Activated CD4-positive, alpha-beta T cell treated with anti-CD3 and anti-CD28 coated beads, Interleukin-2, amount 10 ng/mL, durations not matched to agents 24 days and 14 days (primary cell): ENCODE results near the gene GIT2. TPM values are rescaled to one million over a fixed set of nuclear protein-coding genes. Genes with fewer than 3 reads are reported as not detected.
"Not testable (repeated sequence)": the region's sequence is repeated elsewhere in the genome, so short reads cannot be mapped to it uniquely, and the experiment has no call there.

Experiments used
- DNase-seq: peaks from one replicate; pipeline ENCODE4 v3.0.0; 2022
- H3K27ac Mint-ChIP-seq: one replicate; pipeline ENCODE4 v1.8.0; 2022; ENCODE audit warnings: mild to moderate bottlenecking, mixed read lengths
- H3K27me3 Mint-ChIP-seq: one replicate; pipeline ENCODE4 v1.8.0; 2022; ENCODE audit warnings: mixed read lengths
- H3K36me3 Mint-ChIP-seq: one replicate; pipeline ENCODE4 v1.8.0; 2022; ENCODE audit warnings: low read depth, mild to moderate bottlenecking, mixed read lengths
- H3K4me1 Mint-ChIP-seq: one replicate; pipeline ENCODE4 v1.8.0; 2021; ENCODE audit warnings: mixed read lengths
- H3K4me3 Mint-ChIP-seq: one replicate; pipeline ENCODE4 v1.8.0; 2022; ENCODE audit warnings: mild to moderate bottlenecking, moderate library complexity, mixed read lengths
- H3K9me3 Mint-ChIP-seq: one replicate; pipeline ENCODE4 v1.8.0; 2021; ENCODE audit warnings: mixed read lengths
- intact Hi-C: fragments of 100-400 bp; cut with micrococcal nuclease; formaldehyde crosslinking; loops from one replicate; pipeline ENCODE4 v1.15.1; 2023
- total RNA-seq: library from RNA; stranded (reverse); gene quantifications from 2 replicates; pipeline ENCODE4 v1.2.3, GENCODE V29; 2022

The GIT2 gene
- total RNA-seq, 1 donor from 2014 or later = 88.6 TPM

GRCh38 chr12:109943811-109944210, 52.4 kb downstream of the GIT2 start:
- intact Hi-C loops = no loop called here
- no peak for DNase-seq
- Mint-ChIP-seq H3K9me3 (no peaks in the 10 kb centered on the region), H3K36me3 (peaks cover 54% of the 10 kb centered on the region), H3K4me3 (no peak overlapping the region), H3K4me1 (peaks cover 28% of the 10 kb centered on the region), H3K27ac (no peak overlapping the region), H3K27me3 (no peaks in the 10 kb centered on the region)

- Mint-ChIP-seq H3K27ac (no peak overlapping the region), H3K36me3 (peaks cover 57% of the 10 kb centered on the region)
- intact Hi-C loops = no loop called here
These were observed 55.7 kb downstream of the GIT2 start for GRCh38 chr12:109940339-109940923.

GRCh38 chr12:109939504-109939903, 56.7 kb downstream of the GIT2 start:
- intact Hi-C loops = no loop called here
- peaks cover 2% of the 10 kb centered on the region for H3K4me1 Mint-ChIP-seq
- no peak overlapping the region for H3K4me3 Mint-ChIP-seq
- H3K36me3 Mint-ChIP-seq = peaks cover 53% of the 10 kb centered on the region
- H3K27me3 Mint-ChIP-seq = no peaks in the 10 kb centered on the region
- H3K27ac Mint-ChIP-seq = no peak overlapping the region
- no peak for DNase-seq
- H3K9me3 Mint-ChIP-seq = no peaks in the 10 kb centered on the region

More at GRCh38 chr12:109940339-109940923, 55.7 kb downstream of the GIT2 start:
- H3K4me3 Mint-ChIP-seq = no peak overlapping the region
- no peaks in the 10 kb centered on the region for H3K27me3 Mint-ChIP-seq
- DNase-seq = no peak
- H3K9me3 Mint-ChIP-seq = no peaks in the 10 kb centered on the region
- H3K4me1 Mint-ChIP-seq = peaks cover 6% of the 10 kb centered on the region

DNA sequence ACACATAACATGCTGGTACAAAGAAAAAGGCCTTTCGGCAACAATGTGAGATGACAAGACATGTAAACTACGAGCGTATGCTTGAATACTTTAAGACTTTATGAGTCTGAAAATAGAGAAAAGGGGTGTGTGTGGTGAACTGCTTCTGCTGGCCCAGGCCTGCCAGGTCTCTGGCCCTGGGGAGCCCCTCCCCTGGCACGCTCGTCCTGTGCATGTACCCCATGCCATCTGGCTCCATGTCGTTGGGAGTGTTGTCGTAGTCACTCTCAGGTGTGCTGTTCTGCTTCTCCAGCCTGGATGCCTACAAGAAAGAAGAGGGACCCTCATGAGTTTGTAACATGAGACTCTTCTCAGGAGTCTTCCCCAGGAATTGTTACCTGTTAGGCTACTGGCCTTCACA, 57.2 kb downstream of the GIT2 start:
- Mint-ChIP-seq H3K27me3 (no peaks in the 10 kb centered on the region), H3K9me3 (no peaks in the 10 kb centered on the region), H3K4me3 (no peak overlapping the region), H3K36me3 (peaks cover 53% of the 10 kb centered on the region), H3K4me1 (peaks cover 2% of the 10 kb centered on the region), H3K27ac (no peak overlapping the region)
- DNase-seq = no peak
- intact Hi-C loops = no loop called here

DNA sequence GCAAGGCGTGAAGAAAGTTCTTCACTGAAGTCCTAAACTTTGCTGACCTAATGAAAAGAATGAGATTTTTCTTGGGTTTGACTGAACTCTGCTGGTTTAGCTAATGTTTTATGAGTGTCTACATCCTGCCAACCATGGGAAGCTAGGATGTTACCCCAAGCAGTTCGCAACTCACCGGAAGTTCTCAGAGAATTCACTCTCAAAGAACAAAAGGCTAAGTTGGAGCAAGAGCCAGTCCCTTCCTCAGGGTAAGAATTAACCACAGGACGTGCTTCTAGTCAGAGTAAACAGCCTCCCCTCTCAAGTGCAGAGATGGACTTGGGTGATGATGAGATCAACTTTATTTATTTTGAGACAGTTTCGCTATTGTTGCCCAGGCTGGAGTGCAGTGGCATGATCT, 58.8 kb downstream of the GIT2 start:
- no peak overlapping the region for H3K27ac Mint-ChIP-seq
- no peak for DNase-seq
- no peaks in the 10 kb centered on the region for H3K9me3 Mint-ChIP-seq
- intact Hi-C loops = no loop called here
- H3K4me1 Mint-ChIP-seq = peaks cover 2% of the 10 kb centered on the region
- H3K27me3 Mint-ChIP-seq = no peaks in the 10 kb centered on the region
- peaks cover 58% of the 10 kb centered on the region for H3K36me3 Mint-ChIP-seq
- H3K4me3 Mint-ChIP-seq = no peak overlapping the region

- Mint-ChIP-seq H3K9me3 (no peaks in the 10 kb centered on the region), H3K27ac (no peak overlapping the region), H3K4me3 (no peak overlapping the region), H3K4me1 (no peaks in the 10 kb centered on the region), H3K27me3 (no peaks in the 10 kb centered on the region), H3K36me3 (peaks cover 73% of the 10 kb centered on the region)
- peak; percentile 65 for DNase-seq
- intact Hi-C loops = no loop called here
These were observed 62.1 kb downstream of the GIT2 start for GRCh38 chr12:109934026-109934425.

GRCh38 chr12:109932878-109933503, 63.2 kb downstream of the GIT2 start:
- Mint-ChIP-seq H3K4me1 (no peaks in the 10 kb centered on the region), H3K27ac (no peak overlapping the region), H3K36me3 (peaks cover 64% of the 10 kb centered on the region), H3K9me3 (no peaks in the 10 kb centered on the region), H3K4me3 (no peak overlapping the region), H3K27me3 (no peaks in the 10 kb centered on the region)
- intact Hi-C loops = no loop called here
- no peak for DNase-seq

DNA sequence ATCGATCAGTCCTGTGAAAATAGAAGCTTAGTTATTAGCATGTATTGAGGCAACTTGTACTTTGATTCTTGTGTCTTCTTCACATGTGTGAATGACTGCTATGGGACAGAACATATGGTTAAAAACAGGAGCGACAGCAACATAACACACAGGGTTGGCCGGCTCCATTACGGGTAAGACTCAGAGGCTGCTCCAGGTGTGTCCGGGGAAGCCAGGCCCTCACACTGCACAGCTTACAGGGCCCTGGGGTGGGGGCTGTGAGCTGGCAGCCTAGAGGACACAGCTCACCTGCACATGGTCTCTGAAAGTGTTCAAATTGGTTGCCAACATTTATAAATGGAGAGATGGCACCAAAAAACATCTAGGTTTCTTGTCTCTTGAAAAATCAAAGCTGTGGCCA, 65.0 kb downstream of the GIT2 start:
- no peaks in the 10 kb centered on the region for H3K4me1 Mint-ChIP-seq
- intact Hi-C loops = no loop called here

GRCh38 chr12:109930028-109930800, 66.0 kb downstream of the GIT2 start:
- Mint-ChIP-seq H3K4me1 (no peaks in the 10 kb centered on the region), H3K27me3 (no peaks in the 10 kb centered on the region), H3K9me3 (no peaks in the 10 kb centered on the region), H3K4me3 (no peak overlapping the region), H3K27ac (no peak overlapping the region), H3K36me3 (peaks cover 52% of the 10 kb centered on the region)
- intact Hi-C loops = no loop called here
- DNase-seq = no peak

More for the DNA sequence above, 65.0 kb downstream of the GIT2 start:
- no peak overlapping the region for H3K27ac Mint-ChIP-seq
- DNase-seq = no peak
- H3K27me3 Mint-ChIP-seq = no peaks in the 10 kb centered on the region
- no peak overlapping the region for H3K4me3 Mint-ChIP-seq
- H3K9me3 Mint-ChIP-seq = no peaks in the 10 kb centered on the region
- peaks cover 58% of the 10 kb centered on the region for H3K36me3 Mint-ChIP-seq

DNA sequence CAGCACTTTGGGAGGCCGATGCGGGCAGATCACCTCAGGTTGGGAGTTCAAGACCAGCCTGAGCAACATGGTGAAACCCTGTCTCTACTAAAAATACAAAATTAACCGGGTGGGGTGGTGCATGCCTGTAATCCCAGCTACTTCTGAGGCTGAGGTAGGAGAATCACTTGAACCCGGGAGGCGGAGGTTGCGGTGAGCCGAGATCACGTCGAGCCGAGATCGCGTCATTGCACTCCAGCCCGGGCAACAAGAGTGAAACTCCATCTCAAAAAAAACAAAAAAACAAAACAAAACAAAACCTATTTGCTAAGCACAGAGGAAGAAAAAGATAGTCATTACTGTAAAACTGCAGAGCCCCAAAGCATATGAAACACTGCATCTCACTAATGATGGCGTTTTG, 66.8 kb downstream of the GIT2 start:
- peaks cover 54% of the 10 kb centered on the region for H3K36me3 Mint-ChIP-seq
- H3K4me3 Mint-ChIP-seq, H3K4me1 Mint-ChIP-seq, intact Hi-C loops, H3K9me3 Mint-ChIP-seq, DNase-seq, H3K27ac Mint-ChIP-seq, H3K27me3 Mint-ChIP-seq: not testable (repeated sequence)

DNA sequence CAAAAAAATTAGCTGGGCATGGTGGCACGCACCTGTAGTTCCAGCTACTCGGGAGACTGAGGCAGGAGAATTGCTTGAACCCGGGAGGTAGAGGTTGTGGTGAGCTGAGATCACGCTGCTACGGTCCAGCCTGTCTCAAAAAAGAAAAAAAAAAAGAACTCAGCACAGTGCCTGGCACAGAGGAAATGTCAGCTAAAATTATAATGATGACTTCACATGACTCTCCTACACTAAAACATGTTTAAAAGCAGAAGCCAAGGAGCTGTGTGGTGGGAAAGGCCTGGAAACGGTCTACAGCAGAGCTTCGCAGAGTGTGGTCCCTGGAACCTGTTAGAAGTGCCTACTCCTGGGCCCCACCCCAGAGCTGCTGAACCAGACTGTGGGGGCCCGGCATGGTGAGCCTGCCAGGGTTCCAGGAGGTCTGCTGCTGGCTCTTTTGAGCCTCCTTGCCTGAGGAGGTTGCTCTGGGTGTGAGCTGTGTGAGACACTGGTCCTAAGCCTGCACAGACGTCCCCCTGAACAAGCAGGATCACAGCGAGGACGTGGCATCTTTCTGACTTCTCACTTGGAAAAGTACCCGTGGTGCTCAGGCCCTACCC, 68.0 kb downstream of the GIT2 start:
- no peak overlapping the region for H3K4me3 Mint-ChIP-seq
- H3K4me1 Mint-ChIP-seq = no peaks in the 10 kb centered on the region
- peaks cover 47% of the 10 kb centered on the region for H3K36me3 Mint-ChIP-seq
- intact Hi-C loops = no loop called here
- DNase-seq = no peak
- H3K27me3 Mint-ChIP-seq = no peaks in the 10 kb centered on the region
- no peaks in the 10 kb centered on the region for H3K9me3 Mint-ChIP-seq
- no peak overlapping the region for H3K27ac Mint-ChIP-seq

- peak; percentile 79 for DNase-seq
- Mint-ChIP-seq H3K4me3 (no peak overlapping the region), H3K27me3 (no peaks in the 10 kb centered on the region), H3K36me3 (peaks cover 42% of the 10 kb centered on the region), H3K4me1 (no peaks in the 10 kb centered on the region), H3K9me3 (no peaks in the 10 kb centered on the region), H3K27ac (no peak overlapping the region)
- intact Hi-C loops = loop anchor here (1.0 kb wide), 1 partner anchor 74 kb away; no protein-coding TSS in a partner anchor
These were observed 68.5 kb downstream of the GIT2 start for GRCh38 chr12:109927622-109928021.

DNA sequence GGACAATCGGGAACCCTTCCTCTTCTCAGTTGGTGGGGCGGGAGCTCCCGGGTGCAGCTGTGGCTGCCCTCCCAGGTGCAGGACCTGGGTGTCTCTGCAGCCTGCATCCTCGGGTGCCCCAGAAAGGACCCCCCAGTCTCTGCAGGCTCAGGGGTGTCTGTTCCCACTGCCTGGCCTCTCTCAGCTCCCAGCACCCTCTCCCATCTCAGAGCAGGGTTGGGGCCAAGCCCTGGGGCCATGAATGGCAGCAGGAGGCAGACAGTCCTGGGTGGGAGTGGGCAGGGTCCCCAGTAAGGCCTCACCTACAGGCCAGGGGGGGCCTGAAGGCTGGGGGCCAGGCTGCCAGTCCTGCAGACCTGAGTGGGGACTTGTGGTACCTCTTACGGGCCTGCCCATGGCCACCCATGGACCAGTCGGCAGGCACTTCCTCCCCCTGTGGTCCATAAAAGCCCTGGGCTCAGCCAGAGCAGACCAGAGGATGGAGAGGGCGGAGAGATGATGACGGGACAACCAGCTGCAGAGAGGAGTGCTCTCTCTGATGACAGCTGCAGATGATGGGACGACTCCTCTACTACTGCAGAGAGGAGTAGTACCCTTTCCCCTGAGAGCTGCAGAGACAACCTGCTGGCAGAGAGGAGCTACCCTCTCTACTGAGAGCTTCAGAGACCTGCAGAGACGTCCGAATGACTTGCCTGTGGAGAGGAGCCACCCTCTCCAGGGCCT, 69.5 kb downstream of the GIT2 start:
- H3K4me3 Mint-ChIP-seq = no peak overlapping the region
- H3K9me3 Mint-ChIP-seq = no peaks in the 10 kb centered on the region
- intact Hi-C loops = loop anchor here (1.0 kb wide), 1 partner anchor 73 kb away; no protein-coding TSS in a partner anchor
- H3K27ac Mint-ChIP-seq = no peak overlapping the region
- H3K36me3 Mint-ChIP-seq = peaks cover 35% of the 10 kb centered on the region
- H3K27me3 Mint-ChIP-seq = no peaks in the 10 kb centered on the region
- H3K4me1 Mint-ChIP-seq = peaks cover 2% of the 10 kb centered on the region
- DNase-seq = no peak
